ENCODE measurements around the gene UROC1.

DNA sequence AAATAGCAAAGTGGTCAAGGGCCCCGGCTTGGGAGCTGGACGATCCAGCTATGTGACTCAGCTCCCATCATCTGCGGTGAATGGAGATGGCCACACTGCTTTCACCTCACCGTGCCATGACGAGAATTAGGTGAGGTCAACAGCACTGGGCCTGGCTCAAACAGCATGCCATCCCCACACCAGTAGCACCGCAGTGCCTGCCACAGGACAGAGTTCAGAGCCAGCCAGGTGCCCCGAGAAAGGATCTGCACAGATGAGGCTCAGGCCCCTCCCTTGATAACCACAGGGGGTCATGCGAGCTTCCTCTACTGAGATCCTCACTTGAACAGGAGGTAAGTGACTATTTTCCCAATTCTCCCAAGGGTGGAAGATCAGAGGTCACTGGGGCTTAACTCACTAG, 71.3 kb downstream of the UROC1 start:
- TF ChIP-seq CTCF (IDR thresholded peaks at IDR 0.05) (no peak), ZFX (IDR thresholded peaks at IDR 0.05; ENCODE audit: borderline replicate concordance) (no peak)

Measured in 22Rv1 (cell line).